IPS-18c (cell line): Measurements from ENCODE around the gene HPDL.

Experiments used
- H3K4me3 ChIP-seq: 2 replicates; pipeline ENCODE4 v1.7.0; 2013; ENCODE audit warnings: low read depth, mild to moderate bottlenecking, low read length, moderate library complexity; ENCODE audit not compliant: insufficient read depth
- H3K9me3 ChIP-seq: one replicate; pipeline ENCODE4 v1.6.1; 2013; ENCODE audit warnings: mild to moderate bottlenecking, low read length, moderate library complexity; ENCODE audit not compliant: control insufficient read depth, insufficient read depth

The HPDL gene

DNA sequence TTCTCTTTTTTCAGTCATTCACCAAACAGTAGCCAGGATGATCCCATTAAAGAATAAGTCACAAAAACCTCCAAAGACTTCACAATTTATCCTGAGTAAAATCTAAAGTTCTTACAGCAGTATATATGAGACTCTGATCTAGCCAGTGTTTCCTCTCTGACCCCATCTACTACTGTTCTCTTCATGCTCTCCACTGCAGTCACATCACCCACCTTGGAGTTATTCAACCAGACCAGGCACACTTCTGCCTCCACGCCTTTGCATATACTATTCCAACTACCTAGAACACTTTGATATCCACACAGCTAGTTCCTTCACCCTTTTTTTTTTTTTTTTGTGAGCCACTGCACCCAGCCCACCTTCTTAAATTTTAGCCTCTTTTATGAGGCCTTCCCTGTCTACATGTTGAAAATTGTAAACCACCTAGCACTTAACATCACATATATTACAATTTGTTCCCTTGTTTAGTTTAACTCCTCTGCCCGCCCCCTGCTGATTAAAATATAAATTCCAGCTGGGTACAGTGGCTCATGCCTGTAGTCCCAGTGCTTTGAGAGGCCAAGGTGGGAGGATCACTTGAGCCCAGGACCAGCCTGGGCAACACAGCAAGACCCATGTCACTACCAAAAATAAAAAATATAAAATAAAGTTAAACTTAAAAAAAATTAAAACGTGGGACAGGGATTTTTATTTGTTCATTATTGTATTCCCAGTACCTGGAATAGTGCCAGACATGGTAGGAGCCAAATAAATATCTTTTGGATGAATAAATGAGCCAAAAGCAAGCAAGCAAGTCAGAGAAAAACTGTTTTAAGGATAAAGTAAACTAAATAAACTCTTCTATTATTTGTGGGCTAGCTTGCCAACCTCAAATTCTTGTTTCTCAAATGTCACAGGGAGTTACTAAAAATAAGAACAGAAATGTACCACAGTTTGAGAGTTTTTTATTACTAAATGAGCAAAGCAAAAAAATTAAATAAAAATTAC lies 48.7 kb downstream of the HPDL start:
- H3K4me3 ChIP-seq, result no peak overlapping the region
- H3K9me3 ChIP-seq, result no peaks in the 10 kb centered on the region

DNA sequence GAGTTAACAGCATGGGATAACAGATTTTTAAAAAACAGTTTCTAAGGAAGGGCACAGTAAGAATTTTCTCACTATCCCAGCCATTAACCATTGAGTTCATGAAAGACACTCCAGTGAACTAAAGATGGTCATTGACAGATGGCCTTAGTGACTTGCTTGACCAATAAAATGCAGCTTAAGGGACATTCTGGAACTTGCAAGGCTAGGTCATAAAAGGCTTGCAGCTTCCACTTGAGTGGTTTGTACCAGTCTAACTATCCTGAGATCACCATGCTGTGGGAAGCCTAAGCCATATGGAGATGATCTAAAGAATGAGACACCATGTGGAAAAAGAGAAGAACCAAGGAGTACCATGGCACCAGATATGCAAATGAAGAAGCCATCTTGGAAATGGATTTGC lies 51.5 kb downstream of the HPDL start:
- Histone ChIP-seq H3K9me3 (no peaks in the 10 kb centered on the region), H3K4me3 (no peak overlapping the region)
